Pancreas (tissue), 10 donors: ENCODE results near the gene SLC6A20. TPM values are rescaled to one million over a fixed set of nuclear protein-coding genes. Genes with fewer than 3 reads are reported as not detected.

ENCODE experiments used
- ATAC-seq, 4 donors: fragments of 200-7000 bp; cut with Tn5 transposase; one replicate each; pipeline versions ENCODE4 v1.8.0 to v1.9.1; 2020; ENCODE audit warnings: mild to moderate bottlenecking in 4 of 4, moderate library complexity in 4 of 4
- DNase-seq, 6 donors: peaks; one replicate each; pipeline ENCODE4 v3.0.0-alpha.2; 2020
- FAIRE-seq: peaks from 2 replicates; lab custom pipeline; 2012; peaks lifted over from hg19 to GRCh38; lab: Jason Lieb, UNC
- H3K27ac ChIP-seq, 4 donors: fragments of 200-600 bp; sonication (generic); 1 replicate in 3 of 4; 2 replicates in 1 of 4; pipeline versions ENCODE4 v1.5.0 to v1.8.0; 2020
- H3K27me3 ChIP-seq, 4 donors: fragments of 200-600 bp; one replicate each; pipeline ENCODE4 v1.8.0; 2021
- H3K36me3 ChIP-seq, 3 donors: fragments of 200-600 bp; sonication (generic) in 1 of 3; one replicate each; pipeline versions ENCODE4 v1.5.0 to v1.8.0; 2020 to 2021
- H3K4me1 ChIP-seq, 3 donors: fragments of 200-600 bp; one replicate each; pipeline ENCODE4 v1.8.0; 2021
- H3K4me3 ChIP-seq, 4 donors: fragments of 200-600 bp; sonication (generic) in 2 of 4; one replicate each; pipeline versions ENCODE4 v1.5.0 to v1.8.0; 2020 to 2021
- H3K9me3 ChIP-seq, 4 donors: fragments of 200-600 bp; one replicate each; pipeline ENCODE4 v1.8.0; 2021
- WGBS, 2 donors: extraction: QIAGEN DNeasy Blood & Tissue Kit; methylation state at CpG; one replicate each; pipeline ENCODE4 v1.1.7; 2013; 5-methylcytosine and 5-hydroxymethylcytosine counted together
- intact Hi-C, 3 donors: fragments of 100-400 bp; cut with DNase I; formaldehyde crosslinking; loops; one replicate each; pipeline versions ENCODE4 v1.11.1 to v1.14.2; 2022
- polyA plus RNA-seq, 2 donors: library from polyadenylated mRNA; stranded (reverse); fragments of 200-250 nt; gene quantifications; one replicate each; pipeline ENCODE4 v1.2.3, GENCODE V29; 2013
- total RNA-seq, 6 donors: library from RNA; stranded (reverse); fragmentation: NEBNext Ultra II Directional in 4 of 6; extraction: Animal tissue kit (Norgen Biotek cat#: 25700) in 4 of 6; gene quantifications; one replicate each; pipeline versions ENCODE4 v1.2.1 to v1.2.4, GENCODE V29; 2021 to 2023
- TF ChIP-seq, protein P1 (sequence below), 4 donors: fragments of 200-600 bp; sonication (generic) in 3 of 4; IDR thresholded peaks; one replicate each; pipeline versions ENCODE4 v1.5.0 to v1.8.0; 2021; ENCODE audit warnings: antibody characterized with exemption in 4 of 4
- donor health status: healthy with polysubstance abuse.
- donor health status: DM: no; HTN: no; CAD: no; lungs with moderate emphysema.
- donor health status: DM: no; HTN: no; CAD: no.
- donor health status: control.
- donor health status: control.
- donor health status: Bipolar disorder and iron deficiency.
- donor health status: DM: yes; HTN: yes; CAD: no.
- donor health status: DM: no; HTN: no; CAD: no.
- donor health status: DM: no; HTN: no; CAD: no.
- donor health status: DM: yes; HTN: yes; CAD: no.

SLC6A20 gene
- total and polyA plus RNA-seq, 8 donors, result 3.1 to 11.3 (median 5.7) TPM

GRCh38 chr3:45765266-45765851 lies 31.0 kb downstream of the SLC6A20 start:
- WGBS, 2 donors, result 74 to 85% methylated on average over 9 of the region's 9 CpGs
- FAIRE-seq (no peak), DNase-seq (no peak), ATAC-seq (no peak)
- Histone ChIP-seq H3K27ac (no peak overlapping the region), H3K4me3 (no peak overlapping the region), H3K4me1 (no peaks in the 10 kb centered on the region), H3K27me3 (no peaks in the 10 kb centered on the region), H3K36me3 (no peaks in the 10 kb centered on the region), H3K9me3 (no peaks in the 10 kb centered on the region)
- intact Hi-C loops, result loop anchor here in 1 of 3 donors (10.0 kb wide), 2 partner anchors 159 to 319 kb away; no protein-coding TSS in a partner anchor
- TF ChIP-seq, protein P1, sequence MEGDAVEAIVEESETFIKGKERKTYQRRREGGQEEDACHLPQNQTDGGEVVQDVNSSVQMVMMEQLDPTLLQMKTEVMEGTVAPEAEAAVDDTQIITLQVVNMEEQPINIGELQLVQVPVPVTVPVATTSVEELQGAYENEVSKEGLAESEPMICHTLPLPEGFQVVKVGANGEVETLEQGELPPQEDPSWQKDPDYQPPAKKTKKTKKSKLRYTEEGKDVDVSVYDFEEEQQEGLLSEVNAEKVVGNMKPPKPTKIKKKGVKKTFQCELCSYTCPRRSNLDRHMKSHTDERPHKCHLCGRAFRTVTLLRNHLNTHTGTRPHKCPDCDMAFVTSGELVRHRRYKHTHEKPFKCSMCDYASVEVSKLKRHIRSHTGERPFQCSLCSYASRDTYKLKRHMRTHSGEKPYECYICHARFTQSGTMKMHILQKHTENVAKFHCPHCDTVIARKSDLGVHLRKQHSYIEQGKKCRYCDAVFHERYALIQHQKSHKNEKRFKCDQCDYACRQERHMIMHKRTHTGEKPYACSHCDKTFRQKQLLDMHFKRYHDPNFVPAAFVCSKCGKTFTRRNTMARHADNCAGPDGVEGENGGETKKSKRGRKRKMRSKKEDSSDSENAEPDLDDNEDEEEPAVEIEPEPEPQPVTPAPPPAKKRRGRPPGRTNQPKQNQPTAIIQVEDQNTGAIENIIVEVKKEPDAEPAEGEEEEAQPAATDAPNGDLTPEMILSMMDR (IDR thresholded peaks at IDR 0.05), result no peak

DNA sequence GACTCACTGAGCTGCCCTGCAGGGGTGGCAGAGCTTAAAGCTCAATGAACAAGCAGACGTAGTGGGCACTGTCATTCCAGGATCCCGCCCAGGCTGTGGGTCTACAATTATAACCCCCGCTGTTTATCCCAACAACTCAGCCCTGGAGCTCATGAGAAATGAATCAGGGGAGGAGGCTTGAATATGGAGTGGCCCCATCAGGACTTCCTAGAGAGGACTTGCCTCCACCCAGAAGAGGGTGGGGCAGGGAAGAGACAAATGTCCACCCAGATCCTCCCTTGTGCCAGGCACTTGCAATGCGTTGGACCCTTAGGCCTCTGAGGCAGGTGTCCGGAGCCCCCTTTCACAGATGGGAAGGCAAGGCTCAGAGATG lies 33.0 kb downstream of the SLC6A20 start:
- Histone ChIP-seq H3K27ac (no peak overlapping the region), H3K4me1 (no peaks in the 10 kb centered on the region), H3K4me3 (no peak overlapping the region), H3K36me3 (no peaks in the 10 kb centered on the region), H3K27me3 (no peaks in the 10 kb centered on the region), H3K9me3 (no peaks in the 10 kb centered on the region)
- no peak for FAIRE-seq
- 85 to 88% methylated on average over 5 of the region's 5 CpGs for WGBS, 2 donors
- no peak for DNase-seq
- no peak for ATAC-seq
- intact Hi-C loops, result loop anchor here in 1 of 3 donors (10.0 kb wide), 2 partner anchors 162 to 322 kb away; no protein-coding TSS in a partner anchor
- TF ChIP-seq, protein P1 (IDR thresholded peaks at IDR 0.05), result no peak

GRCh38 chr3:45762647-45763302 lies 33.6 kb downstream of the SLC6A20 start:
- WGBS, 2 donors, result 69 to 82% methylated on average over 19 of the region's 19 CpGs
- no peak for FAIRE-seq
- intact Hi-C loops, result loop anchor here in 1 of 3 donors (10.0 kb wide), 2 partner anchors 162 to 322 kb away; no protein-coding TSS in a partner anchor

DNA sequence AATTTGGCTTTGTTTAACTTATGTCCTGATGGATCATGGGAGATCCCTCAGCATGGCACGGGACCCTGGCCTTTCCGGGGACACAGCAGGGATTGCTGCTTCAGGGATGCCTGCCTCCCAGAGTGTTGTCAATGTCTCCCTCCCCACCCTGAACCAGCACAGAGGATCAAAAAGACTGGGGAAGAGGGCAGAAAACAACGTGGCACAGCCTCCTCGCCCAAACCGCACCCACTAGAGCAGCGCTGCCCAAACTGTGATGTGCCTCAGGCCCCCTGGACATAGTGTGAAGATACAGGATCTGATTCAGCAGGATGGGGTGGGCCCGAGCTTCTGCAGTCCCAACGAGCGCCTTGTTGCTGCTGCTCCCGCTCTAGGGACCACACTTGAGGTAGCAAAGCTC lies 34.5 kb downstream of the SLC6A20 start:
- Histone ChIP-seq H3K4me1 (no peaks in the 10 kb centered on the region), H3K9me3 (no peaks in the 10 kb centered on the region), H3K27ac (no peak overlapping the region), H3K36me3 (no peaks in the 10 kb centered on the region), H3K4me3 (no peak overlapping the region), H3K27me3 (no peaks in the 10 kb centered on the region)
- ATAC-seq (no peak), FAIRE-seq (no peak), DNase-seq (no peak)
- intact Hi-C loops, result loop anchor here in 1 of 3 donors (10.0 kb wide), 2 partner anchors 163 to 323 kb away; no protein-coding TSS in a partner anchor
- 75 to 83% methylated on average over 10 of the region's 10 CpGs for WGBS, 2 donors
- TF ChIP-seq, protein P1 (IDR thresholded peaks at IDR 0.05), result no peak

More at GRCh38 chr3:45762647-45763302, 33.6 kb downstream of the SLC6A20 start:
- Histone ChIP-seq H3K27ac (no peak overlapping the region), H3K36me3 (no peaks in the 10 kb centered on the region), H3K4me3 (no peak overlapping the region), H3K9me3 (no peaks in the 10 kb centered on the region), H3K4me1 (no peaks in the 10 kb centered on the region), H3K27me3 (no peaks in the 10 kb centered on the region)
- ATAC-seq (no peak), DNase-seq (no peak)
- TF ChIP-seq, protein P1 (IDR thresholded peaks at IDR 0.05), result no peak
